ENCODE data around the gene METTL8.

METTL8 gene, protein sequence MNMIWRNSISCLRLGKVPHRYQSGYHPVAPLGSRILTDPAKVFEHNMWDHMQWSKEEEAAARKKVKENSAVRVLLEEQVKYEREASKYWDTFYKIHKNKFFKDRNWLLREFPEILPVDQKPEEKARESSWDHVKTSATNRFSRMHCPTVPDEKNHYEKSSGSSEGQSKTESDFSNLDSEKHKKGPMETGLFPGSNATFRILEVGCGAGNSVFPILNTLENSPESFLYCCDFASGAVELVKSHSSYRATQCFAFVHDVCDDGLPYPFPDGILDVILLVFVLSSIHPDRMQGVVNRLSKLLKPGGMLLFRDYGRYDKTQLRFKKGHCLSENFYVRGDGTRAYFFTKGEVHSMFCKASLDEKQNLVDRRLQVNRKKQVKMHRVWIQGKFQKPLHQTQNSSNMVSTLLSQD

DNA sequence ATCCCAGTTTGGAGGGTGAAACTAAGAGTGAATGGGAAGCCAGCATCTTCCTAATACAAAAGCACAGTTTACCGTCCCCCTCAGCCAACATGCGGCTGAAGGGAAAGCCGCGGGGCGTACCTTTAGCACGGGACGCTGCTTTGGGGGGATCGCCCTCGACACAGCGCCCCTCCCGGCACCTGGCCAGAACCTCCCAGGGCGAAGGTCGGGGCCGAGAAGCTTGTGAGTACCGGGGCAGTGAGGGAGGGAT lies at the start of gene METTL8:
TSS of gene METTL8 (minus strand) at position 228 of the 250 bp plus-strand sequence. CDS start 41,805 bp downstream, outside the sequence.
- DNase-seq: no peak

DNA sequence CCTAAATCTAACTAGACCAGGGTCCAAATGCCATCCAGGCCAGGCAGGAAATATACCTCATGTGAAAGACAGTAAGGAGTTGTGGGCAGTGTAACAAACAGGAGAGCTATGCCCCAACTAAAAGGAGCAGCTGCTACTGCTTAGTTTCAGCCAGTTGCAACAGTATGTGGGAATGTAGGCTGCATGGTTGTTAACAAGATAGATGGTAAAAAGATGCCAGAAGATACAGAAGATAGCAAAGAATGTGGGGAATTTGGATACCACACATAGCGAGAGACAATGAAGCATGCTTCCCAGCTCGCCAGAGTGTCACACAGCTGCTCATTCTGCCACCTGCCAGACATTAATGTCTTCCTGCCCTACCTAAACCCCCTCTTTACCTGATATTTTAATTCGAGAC lies 49.1 kb upstream of the METTL8 start:
- DNase-seq: no peak

DNA sequence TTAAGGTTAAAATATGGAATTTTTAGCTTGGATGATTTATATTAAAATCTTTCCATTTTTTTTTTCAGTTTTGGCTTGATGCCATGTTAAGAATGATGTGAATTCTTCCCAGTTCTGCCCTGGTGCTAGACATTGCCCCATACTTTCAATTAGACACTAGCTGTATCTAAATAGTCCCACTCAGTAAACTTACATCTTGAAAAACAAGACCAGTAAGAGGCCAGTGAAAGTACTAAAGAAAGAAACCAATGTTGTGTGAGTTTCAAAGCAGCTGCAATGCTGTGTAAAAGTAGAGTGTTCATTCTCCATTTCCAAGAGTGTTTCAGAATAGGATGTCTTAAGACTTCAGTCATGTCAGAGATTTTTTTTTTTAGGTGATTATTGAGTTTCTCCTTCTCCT lies 48.5 kb upstream of the METTL8 start:
- no peak for DNase-seq

DNA sequence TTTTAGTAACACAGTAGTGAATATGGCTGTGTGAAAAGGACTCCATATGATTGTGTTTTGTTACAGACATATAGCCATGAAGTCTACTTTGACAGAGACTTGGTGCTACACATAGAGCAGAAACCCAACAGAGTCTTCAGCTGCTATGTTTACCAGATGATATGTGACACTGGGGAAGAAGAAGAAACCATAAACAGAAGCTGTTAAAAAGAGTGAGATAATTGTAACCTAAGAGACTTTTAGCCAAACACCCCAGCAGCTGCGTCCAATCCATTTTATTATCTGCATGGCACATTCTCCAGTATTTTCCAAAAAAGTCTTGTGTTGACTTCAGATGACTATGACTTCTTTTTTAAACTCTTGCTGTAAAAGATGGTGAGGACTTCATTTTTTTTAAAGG lies 47.1 kb upstream of the METTL8 start:
- no peak for DNase-seq

DNA sequence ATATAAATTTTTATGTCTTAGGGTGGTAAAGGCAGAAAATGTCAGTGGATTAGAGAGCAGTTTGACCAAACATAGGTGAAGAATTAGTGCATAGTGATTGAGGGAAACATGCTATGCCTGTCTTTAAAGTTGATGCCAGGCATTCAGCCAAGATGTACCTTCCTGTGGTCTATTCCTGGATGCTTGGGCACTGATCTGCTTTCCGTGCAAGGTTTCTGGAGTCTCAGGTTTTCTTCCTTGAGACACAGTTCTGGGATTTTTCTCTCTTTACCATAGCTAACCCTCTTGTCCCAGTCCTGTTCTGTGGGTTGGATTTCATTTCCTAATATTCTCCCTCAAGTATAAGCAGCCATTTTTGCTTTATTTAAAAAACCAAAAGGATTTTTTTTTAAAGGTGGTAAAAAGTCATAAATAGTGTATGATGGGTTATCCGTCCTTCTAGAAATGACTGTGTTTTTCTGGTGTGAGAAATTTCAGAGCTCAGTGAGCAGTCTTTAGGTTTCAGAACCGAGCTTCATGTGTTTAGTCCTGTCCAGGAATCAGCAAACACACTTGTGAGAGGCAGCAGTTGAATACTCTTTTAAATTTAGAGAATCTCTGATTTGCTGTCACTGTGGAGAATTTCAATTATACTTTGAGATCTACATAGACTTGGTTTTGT lies 45.5 kb upstream of the METTL8 start:
- no peak for DNase-seq

DNA sequence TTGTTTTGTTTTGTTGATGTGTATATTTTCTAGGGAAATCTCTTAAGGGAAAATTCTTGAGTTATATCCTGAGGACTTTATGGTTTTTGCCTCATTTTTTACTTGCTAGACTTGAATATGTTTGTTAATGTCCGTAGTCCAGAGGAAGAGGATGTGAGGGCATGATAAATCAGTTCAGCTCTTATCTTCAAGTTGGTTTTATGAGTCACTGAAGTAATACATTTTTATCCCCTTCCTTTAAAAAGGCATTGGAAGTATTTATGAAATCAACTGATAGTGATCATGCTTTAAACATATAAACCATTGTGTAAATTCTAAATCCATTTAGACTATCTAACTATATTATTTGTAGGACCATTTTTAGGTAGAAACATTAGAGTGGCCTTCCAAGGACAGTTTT lies 44.6 kb upstream of the METTL8 start:
- no peak for DNase-seq

DNA sequence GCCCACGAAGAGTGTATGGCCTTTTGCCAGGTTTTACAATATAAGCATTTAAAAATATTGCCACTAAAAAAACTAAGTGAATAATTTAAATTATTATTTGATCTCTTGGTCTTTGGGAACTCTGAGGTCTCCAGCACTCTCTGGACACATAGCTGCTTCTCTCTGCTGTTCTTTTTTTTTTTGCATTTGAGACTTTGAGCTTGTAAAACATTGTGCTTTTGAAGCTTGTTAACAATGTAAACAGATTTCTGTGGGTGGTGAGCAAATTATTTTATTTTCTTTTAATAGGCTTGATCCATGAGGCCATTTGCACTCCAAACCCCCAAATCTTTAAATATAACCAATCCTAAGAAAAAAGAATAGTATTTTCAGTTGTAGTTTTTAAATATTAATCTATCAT lies 42.2 kb upstream of the METTL8 start:
- no peak for DNase-seq

DNA sequence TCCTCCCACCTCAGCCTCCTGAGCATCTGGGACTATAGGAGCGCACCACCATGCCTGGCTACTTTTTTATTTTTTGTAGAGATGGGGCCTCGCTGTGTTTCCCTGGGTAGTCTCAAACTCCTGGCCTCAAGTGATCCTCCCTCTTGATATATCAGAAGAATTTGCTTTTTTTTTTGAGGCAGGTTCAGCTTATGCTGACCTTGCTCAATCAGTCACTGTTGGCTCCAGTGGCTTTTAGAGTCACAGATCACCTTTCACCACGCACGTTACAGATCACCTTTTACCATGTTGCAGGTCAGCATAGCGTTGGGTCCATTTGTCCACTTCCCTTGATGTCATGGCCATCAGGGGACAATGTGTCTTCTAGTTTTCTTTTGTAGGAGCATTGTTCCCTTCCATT lies 36.3 kb upstream of the METTL8 start:
- DNase-seq: no peak

DNA sequence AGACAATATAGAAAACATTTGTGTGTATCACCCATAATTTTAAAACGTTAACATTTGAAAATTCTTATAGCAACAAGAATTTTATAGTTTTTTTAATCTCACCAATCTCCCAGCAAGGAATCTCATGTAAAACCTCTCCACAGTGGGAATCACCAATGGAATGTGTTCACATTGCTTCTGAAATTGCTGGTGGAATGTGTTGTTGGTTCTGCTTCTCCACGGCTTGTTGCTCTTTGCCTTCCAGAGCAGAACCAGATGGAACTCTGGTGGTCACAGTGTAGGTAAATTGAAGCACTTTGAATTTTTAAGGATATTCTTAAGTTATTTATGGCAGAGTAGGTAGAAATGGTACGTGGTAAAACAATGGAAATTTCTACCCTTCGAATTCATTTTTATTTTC lies 35.4 kb upstream of the METTL8 start:
- no peak for DNase-seq

DNA sequence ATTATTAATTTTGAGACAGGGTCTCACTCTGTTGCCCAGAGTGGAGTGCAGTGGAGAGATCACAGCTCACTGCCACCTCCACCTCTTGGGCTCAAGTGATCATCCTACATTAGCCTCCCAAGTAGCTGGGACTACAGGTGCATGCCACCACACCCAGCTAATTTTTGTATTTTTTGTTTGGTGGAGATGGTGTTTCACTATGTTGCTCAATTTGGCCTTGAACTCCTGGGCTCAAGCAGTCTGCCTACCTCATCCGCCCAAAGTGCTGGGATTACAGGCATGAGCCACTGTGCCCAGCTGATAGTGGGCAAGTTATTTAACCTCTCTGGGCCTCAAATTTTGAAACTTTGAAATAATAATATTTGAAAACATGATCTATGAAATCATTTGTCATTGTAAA lies 26.7 kb upstream of the METTL8 start:
- no peak for DNase-seq

DNA sequence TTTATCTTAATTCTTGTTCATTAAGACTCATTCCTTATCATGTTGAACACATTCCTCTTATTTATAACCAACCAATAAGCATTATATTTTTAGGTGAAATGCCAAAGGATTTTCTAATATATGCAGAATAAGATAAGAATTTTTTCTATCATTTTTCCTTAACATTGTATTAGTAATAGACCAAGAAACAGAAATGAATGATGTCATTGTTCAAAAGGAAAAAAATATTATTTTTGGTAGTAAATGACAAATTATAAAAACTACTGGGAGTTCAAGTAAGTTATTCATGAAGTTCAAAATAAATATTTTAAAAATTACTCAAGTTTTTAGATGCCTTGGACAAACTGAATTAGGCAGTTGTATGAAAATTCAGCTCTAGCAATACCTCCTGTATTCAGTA lies 25.7 kb upstream of the METTL8 start:
- DNase-seq: no peak

DNA sequence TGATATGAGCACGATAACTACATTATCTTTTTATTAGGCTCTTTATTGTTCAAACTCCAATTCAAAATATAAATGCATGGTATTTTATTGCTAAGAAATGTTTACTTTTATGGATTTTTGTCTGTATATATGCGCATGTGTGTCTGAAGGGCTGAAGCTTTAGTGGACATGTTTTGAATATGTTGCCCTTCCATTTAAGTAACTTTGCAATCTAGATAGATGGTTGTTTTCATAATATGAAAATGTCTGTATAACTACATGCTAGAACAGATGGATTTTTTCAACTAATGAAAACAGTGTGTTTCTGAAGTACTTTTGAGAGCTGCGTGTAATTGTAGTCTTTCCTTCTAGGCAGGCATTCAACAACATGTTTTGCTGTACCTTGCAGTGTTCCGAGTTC lies 19.0 kb upstream of the METTL8 start:
- DNase-seq: no peak

DNA sequence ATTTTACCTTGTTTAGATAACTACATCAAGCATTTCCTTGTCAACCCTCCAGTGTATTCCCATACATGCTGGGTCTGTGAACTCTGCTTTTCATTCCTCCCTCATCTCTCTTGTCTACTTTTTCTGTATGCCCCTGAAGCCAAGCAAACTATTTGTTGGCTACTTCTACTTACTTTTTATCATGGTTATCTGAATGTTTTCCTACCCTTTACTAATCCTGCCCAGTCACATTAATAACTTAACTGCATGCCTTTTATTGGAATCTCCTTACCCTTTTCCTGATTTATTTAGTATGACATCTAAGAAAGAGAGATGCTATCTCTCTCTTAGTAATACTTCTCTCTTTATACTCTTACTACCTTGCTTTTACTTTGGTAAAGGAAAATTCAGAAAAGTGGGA lies 17.3 kb upstream of the METTL8 start:
- DNase-seq: no peak

DNA sequence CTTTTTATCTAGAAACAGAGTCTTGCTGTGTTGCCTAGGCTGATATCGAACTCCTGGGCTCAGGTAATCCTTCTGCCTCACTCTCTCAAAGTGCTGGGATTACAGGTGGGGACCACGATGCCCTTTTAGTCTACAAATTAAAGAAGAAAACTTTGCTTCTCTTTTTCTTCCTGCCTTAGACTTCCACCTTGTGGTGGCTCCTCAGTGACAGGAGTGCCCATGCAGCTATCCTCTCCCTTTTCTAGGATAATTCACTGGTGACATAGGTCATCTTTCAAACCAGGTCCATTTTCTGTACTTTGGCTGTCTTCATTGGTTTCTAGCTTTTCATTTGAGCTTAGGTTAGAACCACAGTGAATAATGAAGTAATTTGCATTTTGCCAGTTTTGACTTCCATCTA lies 13.9 kb upstream of the METTL8 start:
- no peak for DNase-seq

DNA sequence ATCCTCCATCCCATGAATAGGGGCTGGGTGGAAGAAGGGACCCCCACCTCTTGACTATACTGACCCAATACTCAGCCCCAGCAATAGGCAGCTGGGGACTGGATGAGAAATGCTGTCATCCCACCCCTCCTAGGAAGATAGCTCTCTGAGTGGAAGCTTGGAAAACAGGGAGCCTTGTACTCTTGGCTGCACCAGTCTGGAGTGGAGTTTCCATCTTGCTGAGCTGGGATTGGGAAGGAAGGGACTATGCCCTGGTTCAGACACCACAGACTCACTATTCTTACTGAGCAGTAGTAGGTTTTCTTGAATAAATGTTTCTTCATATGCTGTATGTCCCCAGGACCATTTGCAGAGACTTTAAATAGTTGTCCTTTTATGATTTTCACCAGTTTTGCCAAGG lies 7.7 kb upstream of the METTL8 start:
- no peak for DNase-seq

DNA sequence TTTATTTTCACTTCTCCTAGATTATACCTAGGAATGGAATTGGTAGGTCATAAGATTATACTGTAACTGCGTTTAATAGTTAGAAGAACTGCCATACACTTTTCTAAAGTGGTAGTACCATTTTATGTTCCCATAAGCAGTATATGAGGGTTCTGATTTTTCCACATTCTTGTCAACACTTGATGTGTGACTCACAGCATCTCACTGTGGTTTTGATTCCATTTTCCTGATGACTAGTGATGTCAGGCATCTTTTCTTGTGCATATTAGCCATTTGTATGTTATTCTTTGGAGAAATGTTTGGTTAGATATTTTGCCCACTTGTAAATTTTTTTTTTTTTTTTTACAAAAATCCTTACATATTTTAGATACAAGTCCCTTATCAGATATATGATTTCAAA lies 2.5 kb upstream of the METTL8 start:
- DNase-seq: no peak

DNA sequence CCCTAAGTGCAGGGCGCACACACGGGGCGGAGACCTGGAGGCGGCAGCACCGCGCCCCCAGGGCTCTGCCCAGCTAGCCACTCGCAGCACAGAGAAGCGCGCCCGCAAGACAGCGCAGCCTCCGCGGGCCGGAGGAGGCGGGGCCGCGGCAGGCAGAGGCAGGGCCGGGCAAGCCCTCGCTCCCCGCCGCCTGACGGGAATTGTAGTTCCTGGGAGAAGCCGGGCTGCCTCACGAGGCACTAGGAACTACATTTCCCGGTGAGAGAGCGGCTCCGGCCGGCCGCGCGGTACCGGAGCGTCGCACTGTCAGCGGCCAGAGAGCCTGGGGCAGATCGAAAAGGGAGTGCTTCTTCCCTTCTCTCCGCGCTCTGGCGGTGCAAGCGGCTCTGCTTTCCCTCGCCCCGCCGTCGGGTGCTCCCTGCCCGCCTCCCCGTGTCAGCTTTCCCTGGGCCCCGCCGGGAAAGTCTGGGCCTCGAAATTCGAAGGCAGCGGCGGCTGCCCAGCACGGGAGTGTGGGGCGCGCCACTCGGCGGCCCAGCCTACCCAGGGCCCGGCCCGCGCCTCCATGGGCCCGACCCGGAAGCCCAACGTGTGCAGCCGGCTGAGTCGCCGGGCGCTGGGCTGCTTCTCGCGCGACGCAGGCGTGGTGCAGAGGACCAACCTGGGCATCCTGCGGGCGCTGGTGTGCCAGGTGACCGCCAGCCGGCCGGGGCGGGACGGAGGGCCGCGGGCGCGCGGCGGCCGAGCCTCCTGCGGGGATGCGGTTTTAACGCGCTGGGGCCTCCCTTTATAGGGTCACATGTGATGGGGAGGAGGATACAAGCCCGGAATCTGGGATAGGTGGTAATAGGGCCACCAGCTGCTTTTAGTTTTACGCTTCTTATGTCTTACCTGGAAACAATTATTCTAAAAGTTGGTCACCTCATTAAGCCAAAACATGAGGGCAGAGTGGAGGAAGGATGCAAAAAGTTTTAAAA lies 511 bp upstream of the METTL8 start, which contains the start of gene DCAF17:
TSS of gene DCAF17 (plus strand) at position 214 of the 977 bp plus-strand sequence. CDS start at position 566, 352 bp downstream.
- peak; percentile 95 for DNase-seq

DNA sequence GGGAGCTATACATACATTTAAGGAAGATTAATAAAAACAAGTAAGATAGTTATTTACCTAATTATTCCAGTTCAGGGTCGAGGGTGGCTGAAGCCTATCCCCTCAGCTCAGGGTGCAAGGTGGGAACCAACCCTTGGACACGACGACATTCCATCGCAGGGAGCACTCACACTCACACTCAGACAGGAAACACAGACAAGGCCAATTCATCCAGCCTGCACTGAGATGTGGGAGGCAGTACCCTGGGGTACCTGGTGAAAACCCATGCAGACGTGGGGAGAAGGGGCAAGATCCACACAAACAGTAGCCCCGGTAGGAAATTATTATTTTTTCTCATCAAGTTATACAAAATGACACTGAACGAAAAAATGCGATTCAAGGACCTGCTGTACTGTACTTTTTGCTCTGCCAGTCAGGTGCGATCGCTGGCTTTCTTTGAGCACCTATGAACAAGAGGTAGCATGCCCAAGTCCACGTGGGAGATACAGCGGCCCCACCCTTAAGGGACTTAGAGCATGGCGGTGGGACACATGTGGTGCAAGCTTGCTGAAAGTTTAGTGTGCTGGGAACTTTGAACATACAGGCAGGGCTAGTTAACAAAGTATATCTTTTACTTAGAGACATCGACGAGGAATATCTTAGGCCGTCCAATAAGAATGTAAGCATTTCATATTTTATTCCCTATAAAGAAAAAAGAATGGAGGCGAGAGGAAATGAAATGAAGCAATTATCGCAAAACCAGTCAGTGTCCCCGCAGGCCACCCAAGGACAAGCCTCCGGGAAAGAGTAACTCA lies 624 bp downstream of the METTL8 start:
- DNase-seq: peak; percentile 45

DNA sequence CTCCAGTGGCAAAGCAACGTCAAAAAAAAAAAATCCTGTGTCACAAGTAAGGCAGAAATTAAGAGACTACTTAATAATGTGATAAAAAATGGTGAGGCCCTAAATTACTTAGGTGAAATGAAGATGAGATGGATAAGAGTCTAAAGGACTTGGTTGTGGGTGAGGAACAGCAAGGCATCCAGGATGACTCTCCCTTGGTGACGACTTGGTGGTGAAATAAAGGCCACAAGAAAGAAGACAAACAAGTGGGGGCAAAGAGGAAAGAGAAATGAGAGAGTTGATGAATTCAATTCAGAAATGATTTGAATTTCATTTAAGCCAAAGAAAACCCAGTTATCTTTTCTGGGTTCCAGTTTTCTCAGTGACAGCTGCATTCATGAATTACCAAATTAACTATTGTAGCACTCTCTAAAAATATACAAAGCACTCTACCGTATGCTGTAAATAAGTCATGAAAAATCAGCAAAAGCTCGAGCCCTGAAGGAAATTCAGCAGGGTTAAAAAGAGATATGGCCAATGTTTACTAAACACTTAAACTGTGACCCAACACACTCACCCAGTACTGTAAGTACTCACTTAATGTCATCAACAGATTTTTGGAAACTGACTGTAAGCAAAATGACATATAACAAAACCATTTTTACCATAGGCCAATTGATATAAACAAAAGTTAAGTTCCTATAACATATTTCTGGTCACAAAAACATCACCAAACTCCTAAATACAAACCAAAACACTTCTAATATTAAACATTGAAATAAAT lies 1.4 kb downstream of the METTL8 start:
- no peak for DNase-seq

DNA sequence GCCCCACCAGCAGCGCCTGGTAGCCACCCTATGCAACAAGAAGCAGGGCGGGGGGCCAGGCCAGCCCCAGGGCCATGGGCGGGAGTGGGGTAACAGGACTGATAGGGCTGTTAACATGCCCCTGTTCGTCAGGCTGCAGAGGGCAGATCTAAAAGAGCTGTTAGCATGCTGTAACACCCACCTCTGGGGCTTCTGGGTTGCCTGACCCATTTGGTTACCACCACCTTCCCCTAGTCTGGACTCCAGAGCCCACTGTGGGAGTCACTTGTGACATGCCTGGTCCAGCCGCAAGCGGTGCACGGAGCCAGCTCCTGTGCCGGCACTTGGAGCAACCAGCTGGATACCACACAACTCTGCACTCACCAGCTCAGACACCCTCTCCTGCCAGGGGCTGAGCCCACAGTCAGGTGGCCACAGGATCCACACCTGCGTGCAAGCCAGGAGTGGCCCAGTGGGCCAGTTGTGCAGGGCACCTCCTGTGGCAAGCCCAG lies 2.1 kb downstream of the METTL8 start:
- no peak for DNase-seq

DNA sequence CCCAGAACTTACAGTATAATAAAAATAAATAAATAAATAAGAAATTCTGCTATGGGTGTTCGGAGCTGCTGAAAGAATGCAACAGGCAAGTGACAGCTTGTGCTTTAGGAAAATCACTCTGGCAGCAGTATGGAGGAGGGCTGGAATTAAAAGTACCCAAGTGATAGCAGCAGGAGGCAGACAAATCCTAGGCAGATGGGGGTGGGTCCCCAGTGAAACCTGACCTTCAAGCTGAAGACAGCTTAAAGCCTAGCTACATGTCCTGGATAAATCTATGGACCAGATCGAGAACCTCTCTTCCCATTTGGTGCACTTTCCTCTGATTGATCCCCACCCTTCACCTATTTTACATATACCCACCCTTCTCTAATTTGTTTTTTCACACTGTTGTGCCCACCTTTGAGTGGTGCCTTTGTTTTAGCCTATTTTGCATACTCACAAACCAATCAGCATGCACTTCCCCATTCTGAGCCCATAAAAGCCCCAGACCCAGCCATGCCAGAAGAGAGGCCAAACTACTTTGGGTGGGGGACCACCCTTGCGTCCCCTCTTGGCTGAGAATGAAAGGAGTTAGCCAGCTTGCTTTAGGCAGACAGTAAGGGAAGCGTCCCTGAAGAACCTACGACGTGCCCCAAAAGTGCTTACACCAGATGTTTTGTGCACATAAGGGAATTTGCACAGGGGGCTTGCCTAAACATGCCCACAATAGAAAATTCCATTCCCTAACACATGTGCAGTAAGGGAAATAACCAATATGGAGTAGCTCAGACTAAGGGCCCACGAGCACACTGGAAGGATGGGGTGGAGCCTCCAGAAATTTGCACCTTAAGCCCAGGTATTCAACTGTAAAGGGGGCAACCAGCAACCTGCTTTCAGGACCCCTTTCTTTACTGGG lies 3.0 kb downstream of the METTL8 start:
- DNase-seq: no peak

All from CD4-positive, alpha-beta T cell treated with Interleukin-17A for 1 hour (primary cell).